ENCODE measurements around the gene AQP12B.

GRCh38 chr2:240717681-240718581, 35.2 kb upstream of the AQP12B start:
- no peak for TF ChIP-seq CTCF (IDR thresholded peaks at IDR 0.05; ENCODE audit: low read depth, low read length)
- TF ChIP-seq MYC (IDR thresholded peaks at IDR 0.05; ENCODE audit: low read depth, low read length), result no peak

All from NB4 (cell line).